A204.1 (cell line): ENCODE data around the gene YIPF5.

Source experiments
- FAIRE-seq: peaks from 2 replicates; lab custom pipeline; 2012; peaks lifted over from hg19 to GRCh38; lab: Jason Lieb, UNC

The YIPF5 gene

GRCh38 chr5:144177548-144177947 lies 7.1 kb upstream of the YIPF5 start:
- no peak for FAIRE-seq

- no peak for FAIRE-seq
Measured at GRCh38 chr5:144173766-144174165, 3.3 kb upstream of the YIPF5 start.

DNA sequence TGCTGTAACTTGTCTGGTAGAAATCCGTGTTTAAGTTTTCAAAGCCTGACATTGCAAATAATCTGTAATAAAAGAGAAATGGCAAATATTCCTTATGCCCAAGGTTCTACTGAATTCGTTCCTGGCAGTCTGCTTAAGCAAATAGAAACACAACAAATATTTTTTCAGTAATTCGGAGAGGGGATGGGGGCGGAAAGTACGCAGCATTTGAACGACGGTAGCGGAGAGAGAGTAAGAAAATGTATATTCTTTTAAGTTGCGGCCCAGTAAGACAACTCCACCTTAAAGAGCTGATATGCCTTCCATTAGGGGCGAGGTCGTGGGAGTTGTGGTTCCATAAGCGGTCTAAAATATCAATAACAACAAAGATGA lies 569 bp downstream of the YIPF5 start:
- no peak for FAIRE-seq

- FAIRE-seq = no peak
Measured at GRCh38 chr5:144167998-144168397, 2.5 kb downstream of the YIPF5 start.

DNA sequence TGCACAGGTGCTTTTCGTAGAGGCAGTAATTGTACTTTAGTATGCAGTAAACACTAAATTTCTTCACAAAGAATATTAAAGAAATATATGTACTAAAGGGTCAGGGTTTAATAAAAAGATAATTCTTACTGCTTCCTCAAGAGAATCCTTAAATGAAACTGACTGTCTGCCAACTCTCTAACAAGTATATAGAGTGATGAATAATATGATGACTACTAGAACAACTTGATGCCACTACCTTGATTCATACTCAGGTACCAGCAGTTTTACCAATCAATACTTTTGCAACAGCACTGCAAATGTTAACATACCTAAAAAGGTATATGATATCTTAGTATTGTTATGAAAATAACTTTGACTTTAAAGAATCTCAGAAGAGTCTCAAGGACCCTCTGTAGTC lies 3.8 kb downstream of the YIPF5 start:
- FAIRE-seq = no peak

DNA sequence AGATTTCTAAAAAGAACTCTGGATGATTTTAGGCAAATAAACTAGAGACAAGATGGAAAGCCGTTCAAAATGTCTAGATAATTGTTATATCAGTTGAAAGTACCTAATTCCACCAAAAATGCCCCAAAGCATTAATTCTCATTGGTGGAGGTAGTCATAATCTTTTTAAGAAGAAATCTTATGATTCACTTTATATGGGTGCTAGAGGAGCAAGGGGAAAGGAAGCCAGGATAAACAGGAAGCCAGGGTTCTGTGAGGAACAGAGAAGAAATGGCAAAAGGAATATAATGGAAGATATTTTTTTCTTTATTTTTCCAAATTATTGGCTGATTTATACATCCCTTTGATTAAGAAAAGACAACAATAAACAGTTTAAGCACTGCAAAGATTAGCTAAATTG lies 7.8 kb downstream of the YIPF5 start:
- FAIRE-seq = no peak

DNA sequence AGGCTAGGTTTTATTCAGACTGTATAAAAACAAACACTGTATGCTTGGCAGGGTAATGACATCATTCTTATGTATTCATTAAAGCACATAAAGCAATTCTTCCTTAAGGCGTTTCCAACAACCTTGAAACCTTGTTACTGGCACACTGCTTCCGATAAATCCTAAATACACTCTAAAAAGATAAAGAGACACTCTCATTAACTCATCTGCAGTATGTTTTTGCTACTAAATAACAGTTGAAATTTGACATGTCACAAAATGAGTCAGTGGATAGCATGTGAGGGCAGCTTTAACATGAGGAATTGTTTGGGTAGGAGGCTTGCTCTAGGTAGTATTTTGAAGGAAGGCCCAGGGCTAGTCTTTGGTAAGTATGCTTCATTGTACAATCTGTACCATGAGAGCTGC lies 13.7 kb downstream of the YIPF5 start:
- FAIRE-seq = no peak

GRCh38 chr5:144151026-144151425 lies 19.4 kb downstream of the YIPF5 start:
- no peak for FAIRE-seq

GRCh38 chr5:144144956-144145751 lies 25.3 kb downstream of the YIPF5 start:
- no peak for FAIRE-seq

- FAIRE-seq = no peak
Measured at GRCh38 chr5:144143625-144144024, 26.8 kb downstream of the YIPF5 start.

GRCh38 chr5:144142824-144143162 lies 27.7 kb downstream of the YIPF5 start:
- FAIRE-seq = no peak

- FAIRE-seq = peak; percentile 16
Measured at GRCh38 chr5:144142139-144142823, 28.2 kb downstream of the YIPF5 start.

GRCh38 chr5:144141585-144141984 lies 28.9 kb downstream of the YIPF5 start:
- FAIRE-seq = no peak

GRCh38 chr5:144139586-144139985 lies 30.9 kb downstream of the YIPF5 start:
- no peak for FAIRE-seq

DNA sequence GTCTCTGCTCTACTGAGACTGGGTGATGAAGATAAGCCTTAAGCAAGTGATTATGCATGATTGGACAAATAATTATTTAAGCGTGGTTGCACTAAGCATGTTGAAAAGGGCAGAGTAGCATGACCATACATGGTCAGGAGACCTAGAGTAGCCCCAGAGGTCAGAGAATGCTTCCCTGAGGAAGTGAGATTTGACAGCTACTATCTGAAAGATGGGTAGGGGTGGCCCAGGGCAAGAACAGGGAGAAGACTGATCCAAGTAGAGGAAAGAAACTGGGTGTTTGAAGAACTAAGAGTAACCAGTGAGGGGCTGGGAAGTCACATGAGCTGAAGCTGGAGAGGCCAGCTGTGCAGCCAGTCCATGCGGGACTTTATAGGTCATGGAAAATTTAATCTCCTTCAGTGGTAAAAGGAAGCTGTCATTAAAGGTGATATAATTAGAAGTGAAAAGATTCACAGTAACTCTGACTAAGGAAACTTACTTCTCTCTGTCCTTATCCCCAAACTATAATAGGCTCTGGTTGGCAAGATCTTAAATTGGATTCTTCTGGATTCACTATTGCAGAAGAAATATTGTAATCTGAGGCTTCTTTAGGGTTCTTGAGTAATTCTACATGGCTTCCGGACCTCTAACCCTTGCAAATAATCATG lies 35.2 kb downstream of the YIPF5 start:
- FAIRE-seq = no peak

- no peak for FAIRE-seq
Measured at GRCh38 chr5:144134194-144134826, 36.1 kb downstream of the YIPF5 start.

- FAIRE-seq = no peak
Measured at GRCh38 chr5:144133050-144133633, 37.3 kb downstream of the YIPF5 start.

GRCh38 chr5:144131261-144131660 lies 39.2 kb downstream of the YIPF5 start:
- FAIRE-seq = no peak

DNA sequence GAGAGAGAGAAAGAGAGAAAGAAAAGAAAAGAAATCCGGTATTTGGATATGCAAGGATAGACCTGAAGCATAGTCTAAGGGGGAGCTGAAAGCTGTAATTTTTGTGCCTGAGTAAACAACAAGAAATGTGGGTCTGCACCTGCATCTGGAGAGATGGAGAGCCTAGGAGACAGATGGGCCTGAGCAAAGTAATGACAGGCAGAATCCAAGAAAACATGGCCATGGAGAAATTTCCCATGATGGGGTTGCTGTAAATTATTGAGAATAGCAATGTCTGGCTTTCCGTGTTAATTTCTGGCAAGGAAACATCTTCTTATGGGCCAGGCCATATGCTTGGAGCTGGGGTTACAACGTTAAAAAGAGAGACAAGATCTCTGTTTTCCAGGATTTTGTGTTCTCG lies 40.2 kb downstream of the YIPF5 start:
- no peak for FAIRE-seq

- FAIRE-seq = no peak
Measured at GRCh38 chr5:144128844-144129243, 41.6 kb downstream of the YIPF5 start.

DNA sequence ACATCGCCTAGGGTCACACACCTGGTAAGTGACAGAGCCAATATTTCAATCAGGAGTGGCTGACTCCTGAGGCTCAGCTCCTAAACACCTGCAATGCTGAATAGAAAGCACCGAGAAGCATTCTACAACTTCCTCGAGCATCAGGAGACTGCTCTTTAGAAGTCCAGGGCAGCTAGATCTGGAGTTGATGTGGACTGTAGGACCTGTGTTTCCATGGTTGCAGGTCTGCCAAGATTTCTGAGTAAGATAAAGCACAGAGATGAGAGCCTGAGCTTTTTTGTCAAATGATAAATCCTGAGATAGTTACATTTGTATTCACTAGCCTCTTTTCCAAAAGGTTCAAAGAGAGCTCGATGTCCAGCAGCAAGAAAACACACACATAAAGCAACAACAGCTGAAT lies 43.8 kb downstream of the YIPF5 start:
- FAIRE-seq = no peak

DNA sequence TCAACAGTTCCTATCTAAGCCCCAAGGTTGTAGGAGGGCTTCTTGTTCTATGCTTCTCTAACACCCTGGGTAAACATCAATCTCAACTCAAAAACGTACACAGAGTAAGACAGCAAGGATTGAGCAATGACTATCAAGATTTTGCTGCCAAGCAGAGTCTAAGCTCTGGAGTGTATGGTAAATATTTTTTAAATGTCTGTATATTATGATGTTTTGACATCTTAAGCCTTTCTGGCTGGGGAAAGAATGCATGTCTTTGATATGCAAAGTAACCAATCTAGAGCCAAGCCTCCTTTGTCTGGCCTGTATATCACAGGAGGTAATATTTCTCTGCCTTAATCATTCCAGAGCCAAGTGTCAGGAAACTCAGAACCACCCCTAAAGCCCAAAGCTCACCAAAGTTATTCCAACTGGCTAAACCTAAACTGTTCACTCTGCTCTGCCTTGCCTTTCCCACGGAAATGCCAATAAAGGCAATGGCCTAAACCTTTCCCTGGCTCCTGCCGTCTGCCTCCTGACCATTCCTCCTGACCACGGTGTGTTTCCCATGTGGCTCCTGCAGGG lies 45.2 kb downstream of the YIPF5 start:
- FAIRE-seq = no peak
